Ramos (cell line): Measurements from ENCODE around the gene CNGA2.

ENCODE experiments used
- in situ Hi-C: fragments of 300-500 bp; cut with MboI; formaldehyde crosslinking; loops from one replicate; pipeline ENCODE4 v1.14.3; 2022; ENCODE audit warnings: low sequenced_read_pairs; ENCODE audit not compliant: unreplicated experiment

Gene CNGA2

DNA sequence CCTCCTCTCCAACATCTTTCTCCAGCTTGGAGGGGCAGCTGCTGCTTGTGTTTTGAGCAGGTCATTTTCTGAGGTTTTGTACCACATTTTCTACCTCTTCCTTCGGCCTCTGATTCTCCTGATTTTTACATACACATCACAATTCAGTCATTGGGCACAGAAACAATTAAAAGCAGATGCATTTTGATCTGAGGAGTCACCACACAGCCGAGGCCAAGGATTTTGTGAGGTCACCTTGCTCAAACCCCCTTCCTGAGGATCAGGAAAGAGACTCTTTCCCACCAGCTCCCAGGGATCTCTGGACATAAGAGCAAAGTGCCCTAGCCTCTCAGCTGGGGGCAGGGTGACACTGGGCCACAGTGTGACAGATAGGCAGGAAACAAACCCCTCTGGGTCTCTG, 24.1 kb upstream of the CNGA2 start:
- in situ Hi-C loops, result no loop called here

DNA sequence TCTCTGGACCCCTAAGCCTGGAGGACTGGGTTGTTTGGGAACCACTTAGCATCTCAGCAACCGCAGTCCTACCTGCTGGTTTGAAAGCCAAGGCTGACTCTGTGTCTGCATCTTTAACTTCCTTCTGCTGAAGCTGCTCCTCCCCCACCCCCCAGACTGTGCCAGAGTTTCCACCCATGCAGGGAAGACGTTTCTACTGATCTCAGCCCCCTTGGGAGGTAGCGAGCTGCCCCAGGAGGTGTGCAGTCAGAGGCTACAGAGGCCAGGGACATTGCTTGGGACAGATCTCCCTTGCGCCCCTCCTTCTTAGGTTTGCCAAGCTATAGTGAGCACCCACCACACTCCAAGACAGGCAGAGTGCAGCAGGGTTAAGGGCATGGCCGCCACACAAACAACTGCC, 23.4 kb upstream of the CNGA2 start:
- in situ Hi-C loops, result no loop called here

- in situ Hi-C loops, result no loop called here
Measured at GRCh38 chrX:151711787-151712186, 22.8 kb upstream of the CNGA2 start.

DNA sequence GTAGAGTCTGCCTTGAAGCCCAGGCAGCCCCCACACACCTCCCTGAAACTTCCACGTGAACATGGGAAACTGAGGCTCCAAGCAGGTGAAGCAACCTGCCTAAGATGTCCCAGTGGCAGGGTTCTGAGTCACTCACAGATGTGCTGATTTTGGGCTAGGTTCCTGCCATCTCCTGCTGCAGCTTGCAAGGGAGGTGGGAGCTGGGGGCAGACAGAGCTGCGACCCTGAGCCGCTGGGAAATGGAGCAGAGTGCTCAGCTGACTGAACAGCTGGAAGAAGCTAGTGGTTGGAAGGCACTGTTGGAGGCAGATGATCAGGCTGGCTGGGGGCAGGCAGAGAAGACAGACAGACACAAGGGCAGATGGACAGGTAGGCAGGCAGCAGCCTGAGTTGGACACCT, 22.3 kb upstream of the CNGA2 start:
- in situ Hi-C loops, result no loop called here

DNA sequence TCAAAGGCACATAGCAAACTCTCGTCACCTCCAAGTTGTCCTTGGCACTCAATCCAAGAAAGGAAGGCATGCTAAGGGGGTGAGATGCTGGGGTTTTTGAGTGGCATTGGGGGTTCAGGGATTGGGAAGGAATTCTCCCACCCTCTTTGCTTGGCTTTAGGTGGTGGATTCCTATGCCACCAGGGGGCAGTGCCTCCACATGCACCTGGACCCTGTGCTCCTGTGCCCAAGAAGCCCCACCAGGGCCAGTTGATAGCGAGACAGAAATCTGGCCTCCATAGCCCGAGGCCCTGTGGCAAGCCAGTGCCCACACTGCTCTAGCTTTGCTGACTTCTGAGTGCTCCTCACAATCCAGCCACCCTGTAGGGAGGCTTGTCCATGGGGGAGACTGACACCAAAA, 20.7 kb upstream of the CNGA2 start:
- in situ Hi-C loops, result no loop called here

DNA sequence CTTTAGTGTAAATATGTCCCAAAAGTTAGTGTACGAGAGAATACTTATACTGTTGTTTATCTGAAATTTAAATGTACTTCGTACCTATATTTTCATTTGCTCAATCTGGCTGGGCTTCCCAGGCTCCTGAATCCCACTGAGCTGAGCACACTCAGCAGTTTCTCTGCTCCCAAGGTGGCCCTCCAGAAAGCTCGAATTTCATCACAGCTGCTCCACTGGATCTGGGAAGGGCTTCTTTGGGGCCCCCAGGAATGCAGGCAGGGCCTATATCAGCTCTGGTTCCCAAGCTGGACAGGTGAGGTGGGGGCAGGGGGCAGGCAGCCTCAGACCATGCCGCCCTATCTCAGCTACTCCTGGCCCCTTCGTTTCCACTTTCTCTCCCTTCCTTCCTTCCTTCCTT, 20.2 kb upstream of the CNGA2 start:
- in situ Hi-C loops, result no loop called here

DNA sequence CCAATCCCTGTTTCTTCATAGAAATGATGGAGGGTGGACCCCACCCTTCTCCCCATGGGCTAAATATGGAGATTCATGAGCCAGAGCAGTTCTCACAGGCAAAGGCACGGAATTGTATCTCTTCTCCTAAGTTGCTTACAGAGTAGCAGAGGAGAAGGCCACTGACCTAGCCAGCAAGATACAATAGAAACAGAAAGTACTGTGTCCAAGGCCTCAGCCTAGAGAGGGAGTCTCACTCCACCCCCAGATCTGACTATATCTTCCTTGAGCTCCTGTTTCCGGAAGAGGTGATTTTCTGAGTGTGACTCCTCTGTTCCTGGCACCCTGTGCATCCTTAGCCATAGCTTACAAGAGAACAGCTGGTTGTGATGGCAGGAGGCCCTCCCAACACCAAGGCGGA, 18.8 kb upstream of the CNGA2 start, which contains the start of gene FATE1:
FATE1 (plus strand) TSS at position 284 of the 400 bp plus-strand sequence; CDS start at position 369, 85 bp downstream.
- in situ Hi-C loops, result no loop called here

DNA sequence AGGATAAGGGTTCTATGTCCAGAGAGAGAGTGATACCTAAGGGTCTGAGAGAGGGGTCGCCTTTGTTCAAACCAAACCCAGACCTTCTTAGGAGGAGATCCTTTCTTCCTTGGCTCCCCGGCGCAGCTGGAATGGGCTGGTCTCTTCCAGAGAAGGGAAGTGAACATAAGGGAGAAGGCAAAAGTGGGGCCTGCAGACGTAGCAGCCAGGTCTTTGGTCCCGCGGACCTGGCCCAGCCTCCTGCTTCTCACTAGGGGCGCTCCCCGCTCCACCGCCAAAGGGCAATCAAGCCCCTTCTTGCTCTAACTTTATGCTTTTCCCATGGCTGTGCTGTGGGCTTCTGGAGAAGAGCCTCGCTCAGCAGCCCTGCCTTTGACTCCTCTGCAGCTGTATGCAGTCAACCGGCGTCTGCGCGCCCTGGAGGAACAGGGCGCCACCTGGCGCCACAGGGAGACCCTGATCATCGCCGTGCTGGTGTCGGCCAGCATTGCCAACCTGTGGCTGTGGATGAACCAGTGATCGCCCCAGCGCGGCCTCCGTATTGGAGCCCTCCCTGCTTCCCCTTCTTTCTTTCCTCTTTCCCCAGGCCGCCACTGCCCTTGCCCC, 12.2 kb upstream of the CNGA2 start:
- in situ Hi-C loops, result no loop called here

GRCh38 chrX:151723156-151723760, 11.3 kb upstream of the CNGA2 start:
- in situ Hi-C loops, result no loop called here

DNA sequence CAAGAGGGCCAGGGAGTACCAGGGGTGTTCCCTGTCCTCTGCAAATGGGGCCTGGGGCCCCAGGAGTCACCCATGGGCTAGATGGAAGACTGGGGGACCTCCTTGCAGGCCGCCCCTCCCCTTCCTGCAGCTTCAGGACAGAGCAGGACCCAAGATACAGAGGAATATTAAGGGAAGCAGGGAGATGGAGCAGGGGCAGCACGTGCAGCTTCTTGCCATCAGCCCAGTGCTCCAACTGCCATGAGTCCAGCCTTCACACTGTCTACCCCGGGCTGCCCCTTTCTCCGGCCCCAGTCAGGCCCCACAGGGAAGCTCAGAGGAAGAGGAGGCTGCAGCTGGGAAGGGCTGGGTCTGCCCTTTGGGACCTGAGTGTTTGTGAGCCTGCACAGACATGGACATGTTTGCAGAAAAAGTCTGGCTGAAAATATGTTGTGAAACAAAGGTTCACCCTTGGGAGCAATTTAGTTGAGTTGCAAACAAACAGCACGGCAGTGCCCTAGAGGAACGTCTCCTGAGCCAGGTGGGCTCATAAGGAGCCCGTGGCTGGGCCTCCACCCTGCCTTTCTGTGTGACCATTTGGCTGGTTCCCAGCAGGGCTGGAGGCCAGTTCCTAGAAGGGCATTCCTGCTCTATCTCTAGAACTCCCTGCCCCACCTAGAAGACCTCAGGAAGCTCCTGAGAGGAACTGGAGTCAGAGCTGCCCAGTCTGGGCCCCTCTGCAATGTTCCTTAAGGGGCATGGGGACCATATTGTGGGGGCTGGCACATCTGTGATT, 9.8 kb upstream of the CNGA2 start:
- in situ Hi-C loops, result no loop called here

GRCh38 chrX:151725338-151725614, 9.3 kb upstream of the CNGA2 start:
- in situ Hi-C loops, result no loop called here

DNA sequence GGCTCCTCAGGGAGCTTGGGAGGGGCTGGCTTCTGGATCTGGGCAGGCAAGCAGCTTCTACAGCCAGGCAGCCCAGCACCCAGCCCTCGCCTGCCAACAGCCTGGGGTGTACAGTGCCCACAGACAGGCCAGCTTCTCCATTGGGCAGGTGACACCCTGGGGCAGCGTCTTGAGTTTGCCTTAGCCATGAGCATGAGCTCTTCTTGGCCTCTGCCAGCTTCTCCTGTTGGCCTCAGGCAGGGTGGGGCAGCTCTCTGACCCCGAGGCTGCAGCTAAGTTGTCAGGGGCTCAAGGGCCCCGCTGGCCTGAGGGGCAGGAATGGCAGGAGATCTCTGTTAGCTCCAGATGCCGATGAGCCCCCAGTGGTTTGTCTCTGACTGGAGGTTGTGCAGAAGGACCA, 7.8 kb upstream of the CNGA2 start:
- in situ Hi-C loops, result no loop called here

- in situ Hi-C loops, result no loop called here
Measured at GRCh38 chrX:151727346-151727745, 7.2 kb upstream of the CNGA2 start.

DNA sequence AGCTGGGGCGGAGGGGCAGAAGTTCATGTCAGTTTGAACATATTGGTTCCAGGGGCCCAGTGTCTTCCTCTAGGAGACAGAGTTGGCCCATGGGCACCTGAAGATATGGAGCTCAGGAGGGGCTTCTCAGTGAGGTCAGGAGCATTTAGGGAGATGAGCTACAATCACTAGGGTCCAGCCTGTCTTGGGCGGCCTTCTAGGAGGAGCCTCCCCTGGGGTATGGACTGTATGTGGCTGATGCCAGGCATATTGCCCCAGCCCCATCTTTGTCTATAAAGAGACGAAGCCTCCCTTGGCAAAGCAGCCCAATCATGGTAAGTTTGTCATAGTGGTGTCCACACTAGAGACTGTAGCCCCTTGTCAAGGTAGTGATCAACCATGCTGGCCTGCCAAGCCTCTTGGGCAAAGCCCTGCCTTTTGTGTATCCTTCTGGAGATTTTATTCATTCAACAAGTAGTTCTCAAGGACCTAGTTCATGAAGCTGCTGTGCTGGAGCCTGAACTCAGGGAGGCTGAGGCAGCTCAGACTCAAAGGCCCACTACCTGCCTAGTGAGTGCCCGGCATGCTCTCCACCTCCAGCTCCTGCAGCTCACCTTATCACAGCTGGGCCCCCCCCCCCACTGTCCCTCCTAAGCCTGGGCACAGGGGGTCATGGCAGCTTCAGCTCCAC, 5.4 kb upstream of the CNGA2 start:
- in situ Hi-C loops, result no loop called here

DNA sequence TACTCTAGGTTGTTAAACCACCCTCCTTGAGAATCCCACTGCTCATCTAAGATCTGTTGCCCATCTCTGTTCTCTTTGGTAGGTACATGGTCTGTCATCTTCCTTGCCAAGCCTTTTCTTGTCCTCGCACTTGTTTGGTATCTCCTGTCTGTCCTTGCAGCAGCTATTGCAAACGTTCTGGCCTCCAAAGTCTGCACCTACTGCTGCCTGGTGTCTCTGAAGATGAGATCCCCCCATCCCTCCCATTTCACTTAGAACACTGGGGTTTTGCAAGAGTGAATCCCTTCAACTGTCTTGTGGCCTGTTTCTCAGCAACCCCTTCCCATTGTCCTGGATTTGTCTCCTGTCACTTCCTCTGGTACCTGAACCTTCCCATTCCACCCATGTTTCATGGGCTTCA, 673 bp downstream of the CNGA2 start:
- in situ Hi-C loops, result no loop called here

DNA sequence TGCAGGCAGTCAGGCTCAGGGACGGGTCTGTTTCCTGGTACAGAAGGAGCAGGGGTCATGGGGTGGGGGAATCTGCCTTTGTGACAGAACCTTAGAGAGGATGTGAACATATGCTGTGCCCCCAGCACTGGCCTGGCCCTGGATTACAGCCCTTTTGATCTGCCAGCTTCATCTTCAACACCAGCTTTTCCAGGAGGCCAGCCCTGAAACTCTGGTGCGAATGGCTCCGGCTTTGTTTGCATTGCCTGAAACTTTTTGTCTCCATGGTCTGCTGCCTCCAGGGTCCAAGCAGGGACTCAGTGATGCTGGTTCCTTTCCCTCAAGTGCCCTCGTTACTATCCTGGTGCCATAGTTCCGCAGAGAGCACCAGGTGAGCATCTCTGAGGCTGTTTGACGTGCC, 2.1 kb downstream of the CNGA2 start:
- in situ Hi-C loops, result no loop called here

DNA sequence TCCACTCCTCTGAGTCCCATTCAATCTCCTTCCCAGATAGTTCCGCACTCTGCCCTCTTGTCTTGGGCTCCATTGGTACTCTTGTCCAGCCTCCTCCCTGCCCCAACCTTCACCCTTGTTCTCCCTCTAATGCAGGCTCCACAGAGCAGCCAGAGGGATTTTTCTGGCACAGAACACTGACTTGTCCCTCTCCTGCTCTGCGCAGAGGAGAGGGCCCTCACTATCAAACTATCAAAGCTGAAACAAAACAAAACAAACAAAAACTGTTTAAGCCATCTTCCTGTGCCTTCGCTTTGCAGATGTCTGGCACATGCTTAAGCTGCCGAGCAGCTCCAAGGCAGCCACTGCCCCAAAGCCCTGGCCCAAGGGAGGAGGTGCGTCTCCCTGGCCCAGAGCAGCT, 2.9 kb downstream of the CNGA2 start:
- in situ Hi-C loops, result no loop called here

GRCh38 chrX:151738751-151739150, 4.2 kb downstream of the CNGA2 start:
- in situ Hi-C loops, result no loop called here

GRCh38 chrX:151741606-151742005, 7.1 kb downstream of the CNGA2 start:
- in situ Hi-C loops, result no loop called here

- in situ Hi-C loops, result no loop called here
Measured at GRCh38 chrX:151742311-151742710, 7.8 kb downstream of the CNGA2 start.
